Fibroblast of villous mesenchyme (primary cell): ENCODE data around the gene MPC2. TPM values are rescaled to one million over a fixed set of nuclear protein-coding genes. Genes with fewer than 3 reads are reported as not detected.

ENCODE experiments used
- DNase-seq: peaks from one replicate; pipeline ENCODE4 v3.0.0-alpha.2; 2010; ENCODE audit warnings: low read depth
- H3K4me3 ChIP-seq: 2 replicates; pipeline ENCODE4 v1.5.1; 2011; ENCODE audit warnings: low read depth, mild to moderate bottlenecking, low read length
- CTCF ChIP-seq: IDR thresholded peaks from 2 replicates; pipeline ENCODE4 v1.5.1; 2012; ENCODE audit warnings: low read depth, mild to moderate bottlenecking, low read length; ENCODE audit not compliant: insufficient read depth
- total RNA-seq: library from RNA; depleted of rRNA; stranded (reverse); fragments of >200 nt; gene quantifications from 2 replicates; pipeline ENCODE4 v1.2.3, GENCODE V29; 2012

Gene MPC2
- total RNA-seq, 1 donor: 33.7 TPM

- H3K4me3 ChIP-seq: no peak overlapping the region
- DNase-seq: no peak
- no peak for TF ChIP-seq CTCF
These were observed 19.9 kb downstream of the MPC2 start for GRCh38 chr1:167916766-167917511.

- H3K4me3 ChIP-seq: no peak overlapping the region
- no peak for DNase-seq
- TF ChIP-seq CTCF: no peak
These were observed 21.3 kb downstream of the MPC2 start for GRCh38 chr1:167915569-167915968.

- H3K4me3 ChIP-seq: no peak within 1 kb of the TSS
- no peak for DNase-seq
- no peak for TF ChIP-seq CTCF
These were observed 22.9 kb downstream of the MPC2 start, which contains the start of gene ADCY10 for GRCh38 chr1:167913895-167914496. Gene ADCY10, minus strand, starts transcription at chr1:167914134. Its CDS starts 8,994 bp downstream, at chr1:167905140.

GRCh38 chr1:167912294-167912693 is 24.6 kb downstream of the MPC2 start:
- no peak overlapping the region for H3K4me3 ChIP-seq
- TF ChIP-seq CTCF: no peak
- DNase-seq: no peak

GRCh38 chr1:167911413-167911812 is 25.5 kb downstream of the MPC2 start:
- no peak overlapping the region for H3K4me3 ChIP-seq
- TF ChIP-seq CTCF: no peak
- DNase-seq: no peak

GRCh38 chr1:167910530-167910929 is 26.3 kb downstream of the MPC2 start:
- H3K4me3 ChIP-seq: no peak overlapping the region
- no peak for TF ChIP-seq CTCF
- no peak for DNase-seq
